ENCODE data around the gene KRT14. TPM values are rescaled to one million over a fixed set of nuclear protein-coding genes. Genes with fewer than 3 reads are reported as not detected.
A peak's percentile ranks its signal among the peaks of the same experiment; 100 is the strongest.

The KRT14 gene
- total and polyA plus RNA-seq, 2 donors (not counting 3 experiments of a cell fraction or from before 2014, with no cell fraction given): 0.12 to 0.66 TPM

- Histone ChIP-seq H4K20me1 (replicated peaks; ENCODE audit: control insufficient read depth, extremely low read depth, insufficient read depth, low read length) (no peaks in the 10 kb centered on the region), H3K27me3 (ENCODE audit: control insufficient read depth in 2 of 2, insufficient read depth in 2 of 2, low read length in 2 of 2) (peaks cover 0 to 4% of the 10 kb centered on the region in 2 experiments), H3K36me3 (ENCODE audit: control insufficient read depth in 2 of 2, extremely low read depth in 1 of 2, insufficient read depth in 2 of 2, low read length in 2 of 2) (no peaks in the 10 kb centered on the region), H3K79me2 (ENCODE audit: control insufficient read depth, insufficient read depth, low read length) (no peaks in the 10 kb centered on the region), H3K4me3 (replicated peaks in 1 of 3; ENCODE audit: insufficient read depth in 1 of 3, low read depth in 1 of 3, low read length in 3 of 3) (no peak overlapping the region), H3K9ac (replicated peaks; ENCODE audit: extremely low read depth, insufficient read depth, low read length) (no peak overlapping the region), H3K9me1 (replicated peaks; ENCODE audit: control insufficient read depth, extremely low read depth, insufficient read depth, low read length) (no peaks in the 10 kb centered on the region), H3K27ac (ENCODE audit: insufficient read depth, low read depth, low read length) (no peak overlapping the region), H2AFZ (ENCODE audit: low read depth, low read length) (peak overlapping the region; percentile 76), H3K4me1 (ENCODE audit: control insufficient read depth, extremely low read depth, insufficient read depth, low read length) (no peaks in the 10 kb centered on the region), H3K4me2 (ENCODE audit: insufficient read depth, low read length) (no peak overlapping the region), H3K9me3 (replicated peaks; ENCODE audit: control insufficient read depth, insufficient read depth, low read length) (no peaks in the 10 kb centered on the region)
- BruUV-seq (replicated peaks): no TSS peak
- CTCF ChIA-PET: interaction anchor here (0.5 to 2.6 kb wide), 24 partner anchors 9 to 722 kb away, joined by 3 to 44 read pairs (median 4); no protein-coding TSS in a partner anchor
- FAIRE-seq (peak; percentile 97), DNase-seq (ENCODE audit: low read depth, low spot score) (peak; percentile 81)
- POLR2A ChIA-PET: interaction anchor here (0.6 to 1.4 kb wide), 3 partner anchors 64 to 857 kb away, joined by 3 to 4 read pairs (median 3); partner anchors contain the start of gene EIF1
- intact Hi-C loops (cut with micrococcal nuclease) (loop anchor here (1.0 kb wide), 3 partner anchors 69 to 88 kb away; no protein-coding TSS in a partner anchor), dilution Hi-C loops (cut with MboI; ENCODE audit: extremely low pct_ligation_motif_present, low sequenced_read_pairs) (no loop called here)
- TF ChIP-seq JUN (IDR thresholded peaks at IDR 0.05; ENCODE audit: borderline replicate concordance, insufficient read depth, insufficient read length, low read depth) (no peak), CTCF (IDR thresholded peaks at IDR 0.05; ENCODE audit: extremely low read depth in 1 of 2, insufficient read depth in 1 of 2, low read depth in 1 of 2, low read length in 2 of 2) (peak; percentile 80 to 92)
Measured at GRCh38 chr17:41579484-41580243, 7.0 kb downstream of the KRT14 start.

DNA sequence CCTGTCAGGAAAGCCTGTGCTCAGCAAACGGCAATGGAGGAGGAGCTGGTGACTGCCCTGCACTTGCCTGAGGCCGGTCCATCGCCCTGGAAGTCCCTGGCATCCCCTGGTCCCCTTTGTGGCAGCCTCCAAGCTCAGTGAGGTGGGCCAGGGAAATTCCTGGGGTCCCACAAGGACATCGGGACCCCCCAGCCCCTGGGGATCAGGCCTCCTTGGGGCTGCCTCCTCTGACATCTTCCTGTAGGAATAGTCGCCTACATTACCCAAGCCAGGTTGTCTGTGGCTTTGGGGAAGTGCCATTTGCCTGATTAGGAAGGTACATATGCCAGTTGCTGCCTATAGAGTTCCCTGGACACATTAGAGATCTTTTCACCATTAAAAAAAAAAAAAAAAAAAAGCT, 7.7 kb downstream of the KRT14 start:
- no peak for DNase-seq (ENCODE audit: low read depth, low spot score)
- Histone ChIP-seq H3K9ac (replicated peaks; ENCODE audit: extremely low read depth, insufficient read depth, low read length) (no peak overlapping the region), H3K9me1 (replicated peaks; ENCODE audit: control insufficient read depth, extremely low read depth, insufficient read depth, low read length) (no peaks in the 10 kb centered on the region), H3K9me3 (replicated peaks; ENCODE audit: control insufficient read depth, insufficient read depth, low read length) (no peaks in the 10 kb centered on the region), H3K4me3 (replicated peaks in 1 of 3; ENCODE audit: insufficient read depth in 1 of 3, low read depth in 1 of 3, low read length in 3 of 3) (no peak overlapping the region), H3K4me2 (ENCODE audit: insufficient read depth, low read length) (no peak overlapping the region), H2AFZ (ENCODE audit: low read depth, low read length) (no peak overlapping the region), H3K36me3 (ENCODE audit: control insufficient read depth in 2 of 2, extremely low read depth in 1 of 2, insufficient read depth in 2 of 2, low read length in 2 of 2) (no peaks in the 10 kb centered on the region), H3K27ac (ENCODE audit: insufficient read depth, low read depth, low read length) (no peak overlapping the region), H4K20me1 (replicated peaks; ENCODE audit: control insufficient read depth, extremely low read depth, insufficient read depth, low read length) (no peaks in the 10 kb centered on the region), H3K27me3 (ENCODE audit: control insufficient read depth in 2 of 2, insufficient read depth in 2 of 2, low read length in 2 of 2) (peaks cover 0 to 4% of the 10 kb centered on the region in 2 experiments), H3K4me1 (ENCODE audit: control insufficient read depth, extremely low read depth, insufficient read depth, low read length) (no peaks in the 10 kb centered on the region), H3K79me2 (ENCODE audit: control insufficient read depth, insufficient read depth, low read length) (no peaks in the 10 kb centered on the region)
- CTCF ChIA-PET: interaction anchor here (0.6 to 2.6 kb wide), 19 partner anchors 10 to 722 kb away, joined by 3 to 44 read pairs (median 5); no protein-coding TSS in a partner anchor
- no TSS peak for BruUV-seq (replicated peaks)
- TF ChIP-seq CTCF (IDR thresholded peaks at IDR 0.05; ENCODE audit: extremely low read depth in 1 of 2, insufficient read depth in 1 of 2, low read depth in 1 of 2, low read length in 2 of 2) (no peak), POLR2A (IDR thresholded peaks at IDR 0.05; ENCODE audit: low read depth, low read length) (no peak), POLR2AphosphoS5 (IDR thresholded peaks at IDR 0.05; ENCODE audit: insufficient read depth, low read depth, low read length) (no peak), FOS (IDR thresholded peaks at IDR 0.05; ENCODE audit: borderline replicate concordance, insufficient read depth, low read length) (no peak), GATA2 (IDR thresholded peaks at IDR 0.05; ENCODE audit: insufficient read depth, insufficient read length, low read depth, low read length) (no peak), JUN (IDR thresholded peaks at IDR 0.05; ENCODE audit: borderline replicate concordance, insufficient read depth, insufficient read length, low read depth) (no peak), EZH2 (IDR thresholded peaks at IDR 0.05; ENCODE audit: borderline replicate concordance, low read depth, low read length, severe bottlenecking) (no peak), MYC (IDR thresholded peaks at IDR 0.05; ENCODE audit: low read depth, low read length) (no peak)
- TF ChIP-seq, protein P1, sequence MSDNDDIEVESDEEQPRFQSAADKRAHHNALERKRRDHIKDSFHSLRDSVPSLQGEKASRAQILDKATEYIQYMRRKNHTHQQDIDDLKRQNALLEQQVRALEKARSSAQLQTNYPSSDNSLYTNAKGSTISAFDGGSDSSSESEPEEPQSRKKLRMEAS (IDR thresholded peaks at IDR 0.05; ENCODE audit: insufficient read depth, insufficient read length): no peak
- no peak for FAIRE-seq
- intact Hi-C loops (cut with micrococcal nuclease) (loop anchor here (1.0 kb wide), 3 partner anchors 69 to 88 kb away; no protein-coding TSS in a partner anchor), dilution Hi-C loops (cut with MboI; ENCODE audit: extremely low pct_ligation_motif_present, low sequenced_read_pairs) (no loop called here)
- POLR2A ChIA-PET: interaction anchor here (0.6 to 1.4 kb wide), 4 partner anchors 65 to 856 kb away, joined by 3 to 9 read pairs (median 4); partner anchors contain the start of gene EIF1

Measured in endothelial cell of umbilical vein (primary cell).